SK-N-DZ (cell line): ENCODE measurements around the gene PHTF2.

Experiments used
- DNase-seq: peaks from one replicate; pipeline ENCODE4 v3.0.0-alpha.2; 2015; ENCODE audit warnings: low spot score

PHTF2 gene

DNA sequence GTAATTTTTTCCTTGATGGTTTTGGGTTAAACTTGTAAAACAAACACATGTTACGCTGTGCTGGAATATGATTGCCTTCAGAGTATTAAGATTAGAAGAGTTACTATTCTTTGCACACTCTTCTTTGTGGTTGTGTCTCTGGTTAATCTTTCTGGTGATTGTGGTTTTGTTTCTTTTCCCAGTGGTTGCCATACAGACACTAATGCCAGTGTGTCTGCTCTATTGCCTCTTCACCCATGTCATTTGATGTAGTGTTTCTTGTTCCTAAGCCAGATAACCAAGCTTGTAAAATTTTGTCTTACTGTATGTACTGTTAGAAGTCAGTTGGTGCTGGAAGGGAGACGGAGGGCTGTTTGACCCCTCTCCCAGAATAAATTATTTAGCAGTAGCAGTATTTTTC, 124.8 kb downstream of the PHTF2 start:
- DNase-seq, result no peak

DNA sequence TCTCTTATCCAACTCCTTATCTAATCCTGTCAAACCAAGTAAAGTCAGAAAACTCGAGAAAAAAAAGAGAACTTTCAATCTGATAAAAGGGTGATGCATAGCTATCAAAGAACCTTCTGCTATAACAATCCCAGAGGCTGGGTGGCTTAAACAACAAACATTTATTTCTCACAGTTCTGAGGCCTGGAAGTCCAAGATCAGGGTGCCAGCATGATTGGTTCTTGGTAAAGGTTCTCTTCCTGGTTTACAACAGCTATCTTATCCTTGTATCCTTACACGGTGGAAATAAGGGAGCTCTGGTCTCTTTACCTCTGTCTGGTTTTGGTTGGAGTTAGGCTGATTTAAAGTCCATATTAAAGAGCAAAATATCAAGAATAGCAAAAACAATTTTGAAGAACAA, 131.9 kb downstream of the PHTF2 start:
- no peak for DNase-seq

DNA sequence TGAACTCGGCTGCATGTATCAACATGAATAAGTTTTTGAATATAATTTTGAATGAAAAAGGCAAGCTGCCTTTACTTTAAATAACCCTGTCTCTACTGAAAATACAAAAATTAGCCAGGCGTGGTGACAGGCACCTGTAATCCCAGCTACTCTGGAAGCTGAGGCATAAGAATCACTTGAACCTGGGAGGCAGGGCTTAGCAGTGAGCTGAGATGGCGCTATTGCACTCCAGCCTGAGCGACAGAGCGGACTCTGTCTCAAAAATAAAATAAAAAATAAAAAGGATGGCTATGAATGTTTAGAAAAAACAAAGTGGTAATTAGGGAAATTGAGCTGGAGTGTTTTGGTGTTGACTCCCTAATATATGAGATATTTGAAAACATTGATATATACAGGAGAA, 133.3 kb downstream of the PHTF2 start:
- no peak for DNase-seq

DNA sequence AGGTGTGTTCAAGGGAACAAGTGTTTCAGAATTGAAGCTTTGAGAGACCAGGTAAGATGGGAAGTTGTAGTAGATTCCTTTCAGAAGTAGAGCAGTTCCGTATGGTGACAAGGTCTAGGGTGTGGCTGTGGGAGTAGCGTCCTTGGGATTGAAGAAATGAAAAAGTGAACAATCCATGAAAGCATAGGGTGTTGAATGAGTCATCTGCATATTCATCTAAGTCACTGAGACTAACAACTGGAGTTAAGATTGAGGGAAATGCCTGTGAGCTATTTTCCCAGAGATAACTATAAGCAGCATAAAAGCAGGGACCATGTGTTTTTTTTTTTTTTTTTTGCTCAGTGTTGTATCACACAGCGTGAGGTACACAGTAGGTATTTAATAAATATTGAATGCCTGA, 134.8 kb downstream of the PHTF2 start:
- DNase-seq, result no peak

DNA sequence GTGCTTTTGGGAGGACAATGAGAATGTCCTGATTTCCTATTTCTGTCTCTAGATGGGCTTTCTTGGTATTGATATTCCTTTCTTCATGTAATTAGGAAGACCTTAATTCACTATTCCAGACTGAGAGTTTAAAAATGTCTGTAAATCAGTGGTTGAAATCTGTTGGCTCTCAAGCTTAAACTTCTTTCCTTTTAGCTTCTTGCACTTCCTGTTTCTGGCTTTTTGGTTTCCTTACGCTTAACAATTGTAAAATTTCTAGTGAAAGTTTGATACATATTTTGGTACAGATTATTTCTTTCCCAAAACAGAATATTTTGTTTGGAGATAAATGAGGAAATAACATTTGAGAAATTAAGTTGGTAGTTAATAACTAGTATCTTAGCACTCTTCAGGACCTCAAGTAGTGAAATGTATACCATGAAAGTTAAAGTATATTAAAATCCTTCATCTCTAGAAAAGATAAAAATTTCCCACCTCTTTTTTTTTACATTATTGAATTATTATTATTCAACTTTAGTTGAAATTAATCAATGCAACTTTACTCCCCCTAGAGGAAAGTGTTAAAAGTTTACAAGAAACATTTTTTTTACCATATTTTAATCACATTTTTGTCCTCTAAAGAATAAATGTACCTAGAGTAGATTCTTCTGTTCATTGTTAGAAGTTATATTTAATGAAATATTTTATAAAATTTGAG, 137.2 kb downstream of the PHTF2 start:
- DNase-seq, result no peak

DNA sequence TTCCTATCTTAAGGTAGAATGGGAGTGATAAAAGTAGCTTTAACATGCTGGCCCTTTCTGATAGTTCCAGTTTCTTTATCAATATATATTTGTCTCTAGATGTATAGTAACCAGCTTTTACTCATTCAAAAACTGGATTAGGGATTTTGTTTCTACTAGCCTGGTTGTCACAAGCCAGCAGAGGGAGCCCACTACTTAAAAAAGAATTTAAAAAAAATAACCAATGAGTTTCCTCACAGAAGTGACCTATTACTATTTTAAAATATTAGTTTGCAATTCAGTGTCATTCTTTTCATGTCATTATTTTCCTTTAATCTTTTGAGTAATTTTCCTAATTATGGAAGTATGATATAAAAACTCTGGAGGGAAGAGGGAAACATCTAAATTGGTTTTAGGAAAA, 142.1 kb downstream of the PHTF2 start:
- peak; percentile 26 for DNase-seq

DNA sequence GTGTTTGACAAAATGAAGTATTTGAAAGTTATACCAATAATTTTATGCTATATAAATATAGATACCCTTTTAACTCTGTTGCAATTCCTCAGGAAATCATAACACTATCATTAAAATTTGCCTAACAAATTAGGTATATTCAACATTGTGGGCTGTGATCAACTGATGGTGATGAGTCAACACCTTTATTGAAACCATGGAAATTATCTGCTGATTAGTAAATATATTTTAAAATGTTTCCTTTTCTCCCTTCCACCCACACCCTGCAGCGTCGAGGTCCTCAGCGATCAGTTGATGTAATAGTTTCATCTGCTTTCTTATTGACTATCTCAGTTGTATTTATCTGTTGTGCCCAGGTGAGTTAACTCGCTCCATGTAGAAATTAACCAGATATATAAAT, 143.9 kb downstream of the PHTF2 start:
- DNase-seq, result no peak

DNA sequence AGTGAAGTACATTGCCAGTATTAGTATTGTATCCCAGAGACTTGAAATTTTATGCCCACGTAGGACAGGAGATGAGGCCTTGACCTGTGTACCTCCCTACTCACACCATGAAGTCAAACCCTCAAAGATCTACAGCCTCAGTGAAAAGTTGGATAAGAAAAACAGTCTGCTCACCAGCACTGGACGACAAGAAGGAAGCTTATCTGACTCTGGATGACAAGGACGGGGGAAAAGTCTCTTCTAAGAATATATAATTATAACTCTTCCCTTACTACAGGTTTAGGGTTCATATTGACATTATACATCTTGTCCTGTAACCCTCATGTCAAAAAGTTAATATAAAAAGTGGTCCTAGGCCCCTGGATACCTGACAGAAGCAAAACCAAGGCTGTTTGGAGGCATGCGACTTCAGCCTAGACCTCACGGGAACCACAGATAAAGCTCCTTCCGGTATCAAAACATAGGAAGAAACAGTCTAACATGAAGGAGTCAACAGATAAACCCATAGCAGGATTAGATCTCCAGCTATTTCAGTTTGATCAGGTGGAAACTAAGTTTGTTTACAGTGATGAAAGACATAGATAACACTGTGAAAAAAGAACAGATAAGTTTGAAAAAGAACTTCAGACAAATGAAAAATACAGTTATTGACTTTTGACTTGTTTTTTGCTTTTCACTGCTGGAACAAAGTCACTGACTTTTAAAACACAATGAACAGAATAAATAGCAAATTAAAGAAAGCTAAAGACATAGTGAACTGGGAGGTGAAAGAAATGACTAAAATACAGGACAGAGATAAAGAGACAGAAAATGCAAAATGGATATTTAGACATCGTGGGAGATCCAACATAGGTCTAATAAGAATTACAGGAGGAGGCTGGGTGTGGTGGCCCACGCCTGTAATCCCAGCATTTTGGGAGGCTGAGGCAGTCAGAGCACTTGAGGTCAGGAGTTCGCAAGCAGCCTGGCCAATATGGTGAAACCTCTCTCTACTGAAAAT, 145.9 kb downstream of the PHTF2 start:
- no peak for DNase-seq

DNA sequence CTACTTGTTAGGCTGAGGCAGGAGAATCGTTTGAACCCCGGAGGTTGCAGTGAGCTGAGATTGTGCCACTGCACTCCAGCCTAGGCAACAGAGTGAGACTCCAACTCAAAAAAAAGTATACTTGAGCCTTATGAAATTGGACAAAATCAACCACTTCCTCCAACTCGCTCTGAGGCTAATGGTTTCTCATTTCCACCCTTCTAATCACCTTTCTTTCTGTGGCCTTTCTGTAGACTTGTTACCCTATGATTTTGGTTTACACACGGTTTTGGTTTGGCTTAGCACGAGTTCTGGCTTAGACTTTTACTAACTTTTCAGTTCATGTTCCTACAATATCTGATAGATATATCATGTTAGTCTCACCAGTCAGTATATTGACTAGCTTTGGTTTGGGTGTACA, 152.0 kb downstream of the PHTF2 start:
- DNase-seq, result no peak

DNA sequence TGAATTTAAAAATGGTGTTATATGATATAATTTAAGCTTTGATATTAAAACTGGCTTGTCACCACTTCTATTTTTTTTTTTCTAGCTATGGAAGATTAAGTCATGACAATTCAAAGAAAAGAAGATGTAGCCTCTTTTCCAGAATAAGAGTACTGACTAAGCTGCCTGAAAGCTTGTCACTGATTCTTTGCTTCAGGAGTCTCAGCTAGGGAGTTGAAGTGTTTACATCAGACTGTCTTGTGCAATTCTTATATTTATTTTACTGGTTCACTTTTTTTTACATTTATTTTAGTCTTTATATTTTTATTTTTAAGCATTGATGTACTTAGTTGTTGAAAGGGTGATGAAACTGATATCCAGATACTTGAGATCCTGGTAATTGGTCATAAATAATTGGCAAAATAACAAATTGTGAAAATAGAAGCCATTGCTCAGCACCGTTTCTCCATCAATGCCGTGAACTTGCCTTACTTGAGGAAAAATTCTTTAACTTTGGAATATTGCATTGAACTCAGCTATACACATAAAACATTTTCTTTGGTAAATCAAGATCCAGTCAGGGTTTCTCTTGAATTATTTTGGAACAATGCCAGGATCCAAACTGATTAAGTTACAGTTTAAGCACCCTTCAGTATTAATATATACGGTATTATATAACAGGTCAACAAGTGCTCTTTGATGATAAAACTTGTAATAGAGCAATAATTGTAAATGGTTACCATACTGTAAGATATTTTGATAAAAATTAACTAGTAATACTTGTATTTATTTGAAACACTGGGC, 156.4 kb downstream of the PHTF2 start:
- no peak for DNase-seq

DNA sequence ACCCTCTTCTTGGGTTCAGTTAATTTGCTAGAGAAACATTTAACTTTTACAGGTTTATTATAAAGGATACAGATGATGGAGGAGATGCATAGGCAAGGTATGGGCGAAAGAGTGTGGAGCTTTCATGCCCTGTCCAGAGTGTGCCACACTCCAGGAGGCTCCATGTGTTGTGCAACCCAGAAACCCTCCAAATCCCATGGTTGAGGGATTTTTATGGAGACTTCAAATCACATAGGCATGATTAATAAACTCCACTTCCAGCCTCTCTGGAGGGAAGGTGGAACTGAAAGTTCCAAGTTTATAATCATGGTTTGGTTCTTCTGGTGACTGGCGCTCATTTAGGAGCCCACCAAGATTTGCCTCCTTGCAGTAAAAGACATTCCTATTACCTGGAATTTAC, 159.9 kb downstream of the PHTF2 start:
- no peak for DNase-seq

DNA sequence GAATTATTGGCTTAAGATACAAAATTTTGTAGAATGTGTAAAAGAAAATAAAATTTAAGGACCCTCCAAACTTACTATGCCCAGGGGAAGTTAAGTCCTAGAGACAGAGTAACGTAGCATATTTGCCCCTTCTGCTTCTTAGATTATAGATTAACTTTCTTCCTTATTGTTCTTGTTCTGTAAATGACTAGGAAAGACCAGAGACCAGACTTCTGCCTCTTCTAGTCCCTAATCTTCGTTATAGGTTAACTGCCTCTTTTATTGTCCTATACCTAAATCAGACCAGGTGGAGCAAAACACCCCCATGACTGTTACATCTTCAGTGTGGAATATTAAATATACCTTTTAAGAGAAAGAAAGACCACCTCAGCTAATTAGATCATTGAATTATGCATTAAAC, 160.5 kb downstream of the PHTF2 start:
- no peak for DNase-seq

DNA sequence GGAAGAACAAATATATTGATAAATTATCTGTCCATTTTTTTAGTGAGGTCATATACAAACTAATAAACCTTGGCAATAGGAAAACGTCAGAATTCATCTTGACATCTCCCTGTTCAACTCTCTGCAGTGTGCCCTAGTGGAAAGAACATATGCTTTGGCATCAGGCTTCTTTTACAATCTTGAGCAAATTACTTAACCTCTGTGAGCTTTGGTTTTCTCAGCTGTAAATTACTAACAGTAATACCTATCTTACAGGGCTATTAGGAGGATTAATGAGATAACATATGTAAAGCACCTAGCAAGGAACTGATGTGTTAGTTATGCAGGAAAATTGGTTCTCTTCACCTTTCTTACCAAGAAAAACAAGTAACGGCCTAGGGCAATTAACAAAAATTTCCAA, 161.8 kb downstream of the PHTF2 start:
- DNase-seq, result no peak

DNA sequence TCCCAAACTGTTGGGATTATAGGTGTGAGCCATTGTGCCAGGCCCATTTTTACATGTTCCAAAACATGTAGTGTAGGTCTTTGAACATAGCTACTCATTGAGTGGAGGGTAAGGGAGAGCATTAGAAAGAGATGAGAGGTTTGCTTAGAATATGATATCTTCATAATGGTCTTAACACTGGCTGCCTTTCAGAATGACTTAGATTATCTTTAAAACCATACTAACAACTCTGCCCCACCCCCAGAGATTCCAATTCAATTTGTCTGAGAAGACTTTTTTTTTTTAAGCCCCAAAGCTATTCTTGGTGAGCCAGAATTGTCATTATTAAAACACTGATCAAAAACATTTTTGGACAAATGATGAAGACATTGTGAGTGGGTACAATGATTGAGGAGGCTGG, 168.9 kb downstream of the PHTF2 start:
- DNase-seq, result no peak

DNA sequence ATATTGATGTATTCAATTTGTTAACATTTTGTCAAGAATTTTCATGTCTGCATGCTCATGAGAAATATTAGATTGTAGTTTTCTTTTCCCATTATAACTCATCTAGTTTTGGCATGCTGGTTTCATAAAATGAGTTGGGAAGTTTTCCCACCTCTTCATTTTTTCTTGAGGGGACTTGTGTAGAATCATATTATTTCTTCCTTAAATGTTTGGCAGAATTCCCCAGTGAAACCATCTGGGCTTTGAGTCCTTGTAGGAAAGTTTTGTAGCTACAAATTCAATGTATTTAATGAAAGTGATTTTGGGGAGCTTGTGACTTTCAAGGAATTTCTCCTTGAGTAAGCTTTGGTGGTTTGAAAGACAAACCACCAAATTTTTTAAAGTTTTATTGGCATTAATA, 173.2 kb downstream of the PHTF2 start:
- no peak for DNase-seq

DNA sequence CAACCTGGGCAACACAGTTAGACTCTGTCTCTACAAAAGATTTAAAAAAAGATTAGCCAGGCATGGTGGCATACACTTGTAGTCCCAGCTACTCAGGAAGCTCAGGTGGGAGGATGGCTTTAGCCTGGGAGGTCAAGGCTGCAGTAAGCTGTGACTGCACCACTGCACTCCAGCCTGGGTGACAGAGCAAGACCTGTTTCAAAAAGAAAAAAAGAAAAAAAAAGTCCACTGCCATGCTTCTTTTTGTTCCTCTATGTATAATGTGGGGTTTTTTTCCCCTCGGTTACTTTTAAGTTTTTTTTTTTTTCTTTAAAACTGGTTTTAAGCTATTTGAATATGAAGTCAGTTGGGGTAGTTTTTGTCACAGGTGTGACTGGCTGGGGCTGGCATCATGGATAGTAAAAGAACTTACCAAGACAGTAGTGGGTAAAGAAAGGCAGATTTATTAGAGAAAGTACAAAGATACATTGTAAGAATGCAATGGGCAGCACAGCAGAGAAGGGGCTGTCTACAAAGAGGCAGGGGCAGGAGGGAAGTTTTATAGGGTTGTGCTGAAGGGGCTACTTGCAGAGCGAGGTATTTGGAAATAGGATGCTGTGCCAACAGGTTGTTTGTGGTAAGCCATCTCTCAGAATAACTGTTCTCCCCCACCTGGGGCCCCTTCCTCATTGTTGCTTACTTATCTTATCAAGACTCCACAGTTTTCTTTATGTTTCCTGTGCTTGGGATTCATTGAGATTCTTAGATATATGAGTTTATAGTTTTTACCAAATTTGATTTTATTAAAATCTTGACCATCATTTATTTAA, 177.3 kb downstream of the PHTF2 start:
- no peak for DNase-seq

DNA sequence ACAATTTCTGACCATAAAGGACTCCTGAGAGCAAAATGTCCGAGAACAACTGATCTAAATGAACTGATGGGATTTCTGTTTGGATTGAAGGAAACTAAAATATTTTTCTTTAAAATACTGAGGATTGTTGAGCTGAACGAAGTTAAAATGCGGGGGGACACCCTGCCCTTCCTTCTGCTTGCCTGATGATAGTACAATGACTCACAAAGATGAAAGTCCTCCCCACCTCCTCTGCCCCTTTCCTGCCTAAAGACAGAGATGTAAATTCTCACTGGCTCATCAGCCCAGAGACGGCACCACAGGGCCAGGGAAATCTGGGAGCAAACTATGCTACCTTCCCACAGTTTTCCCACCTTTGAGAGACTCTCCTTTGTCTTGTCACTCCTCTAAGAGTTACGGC, 180.6 kb downstream of the PHTF2 start:
- DNase-seq, result no peak

DNA sequence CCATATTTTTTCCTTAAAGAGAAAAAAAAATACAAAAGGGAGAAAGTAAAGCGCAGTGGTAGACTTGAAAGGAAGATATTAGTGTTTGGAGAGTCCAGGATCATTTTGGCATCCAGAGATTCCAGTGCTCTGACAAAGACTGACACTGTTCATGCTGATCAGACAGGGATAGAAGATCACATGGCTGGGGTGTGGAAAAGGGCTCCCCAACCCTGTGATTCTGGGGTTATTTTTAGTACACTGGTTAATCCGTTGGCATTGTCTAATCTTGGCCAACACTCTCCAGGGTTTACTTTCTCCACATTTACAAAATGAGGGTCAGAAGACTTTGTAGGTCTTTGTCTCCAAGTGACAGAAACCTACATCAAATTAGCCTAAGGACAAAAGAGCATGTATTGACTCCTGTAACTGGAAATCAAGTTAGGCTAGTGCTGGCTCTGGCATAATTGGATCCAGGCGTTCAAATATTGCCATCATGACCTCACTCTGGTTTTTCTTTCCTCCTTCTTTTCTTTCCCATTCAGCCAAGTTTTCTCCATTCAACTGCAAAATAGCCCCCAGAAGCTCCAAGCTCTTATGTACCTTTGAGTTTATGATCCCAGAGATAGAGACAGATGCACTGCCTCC, 181.6 kb downstream of the PHTF2 start:
- DNase-seq, result peak; percentile 53

DNA sequence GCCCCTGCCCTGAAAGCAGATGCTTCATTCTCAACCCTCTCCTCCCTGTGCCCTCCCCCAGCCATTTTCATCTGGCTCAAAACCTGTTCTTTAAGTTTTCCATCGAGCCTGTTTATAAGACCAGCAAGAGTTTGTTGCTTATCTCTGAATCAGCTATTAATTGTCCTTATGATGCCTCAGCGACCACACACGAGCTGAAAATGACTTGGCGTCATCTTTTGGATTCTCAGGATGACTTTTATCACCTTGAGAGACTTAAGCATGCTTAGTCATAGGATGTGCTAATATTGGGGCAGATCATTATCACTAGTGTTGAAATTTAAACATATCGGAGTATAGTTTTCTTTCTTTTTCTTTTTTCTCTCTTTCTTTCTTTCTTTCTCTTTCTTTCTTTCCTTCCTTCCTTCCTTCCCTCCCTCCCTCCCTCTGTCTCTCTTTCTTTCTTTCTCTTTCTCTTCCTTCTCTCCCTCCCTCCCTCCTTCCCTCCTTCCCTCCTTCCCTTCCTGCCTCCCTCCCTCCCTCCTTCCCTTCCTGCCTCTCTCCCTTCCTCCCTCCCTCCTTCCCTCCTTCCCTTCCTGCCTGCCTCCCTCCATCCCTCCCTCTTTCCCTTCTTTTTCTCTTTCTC, 184.5 kb downstream of the PHTF2 start:
- DNase-seq, result no peak

DNA sequence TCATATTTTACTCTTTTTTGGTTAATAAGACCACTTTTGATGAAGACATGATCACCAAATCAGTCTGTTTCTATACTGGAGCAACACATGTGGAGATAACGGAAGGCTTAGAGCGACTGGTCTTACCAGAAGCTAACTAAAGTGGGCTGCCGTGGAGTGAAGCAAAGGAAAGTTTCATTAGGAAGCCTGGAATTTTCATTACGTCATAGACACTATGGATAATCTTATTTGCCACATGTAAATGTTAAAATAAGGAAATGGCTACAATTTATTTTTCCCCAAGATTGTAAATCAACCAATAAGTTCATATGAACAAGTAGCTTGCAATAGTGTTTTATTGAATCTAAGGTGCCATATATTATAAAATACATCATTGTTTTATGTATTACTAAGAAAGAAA, 185.4 kb downstream of the PHTF2 start:
- DNase-seq, result no peak
